A673 (cell line): ENCODE measurements around the gene MCM8. TPM values are rescaled to one million over a fixed set of nuclear protein-coding genes. Genes with fewer than 3 reads are reported as not detected.
A peak's percentile ranks its signal among the peaks of the same experiment; 100 is the strongest.

Experiments used
- BruUV-seq: library from RNA; stranded (reverse); fragments of 400-500 nt; replicated peaks from 2 replicates; lab custom pipeline; 2021; lab: Mats Ljungman, UMichigan
- CTCF ChIA-PET: fragments of 300-600 bp; sonication (Branson Sonifier 250); formaldehyde crosslinking; loops from one replicate; lab custom pipeline; 2022; ENCODE audit warnings: antibody characterized with exemption; lab: Charles Lee
- POLR2A ChIA-PET: fragments of 300-600 bp; sonication (Branson Sonifier 250); formaldehyde crosslinking; loops from one replicate; lab custom pipeline; 2022; ENCODE audit warnings: antibody characterized with exemption; ENCODE audit not compliant: low non-redundant PET; lab: Charles Lee
- DNase-seq: peaks from one replicate; pipeline ENCODE4 v3.0.0-alpha.2; 2015; ENCODE audit warnings: low spot score
- H3K27ac ChIP-seq: fragments of 200-600 bp; sonication (generic); 2 replicates; pipeline ENCODE4 v1.5.1; 2016; ENCODE audit warnings: mixed run types, low read depth, mild to moderate bottlenecking, mixed read lengths, antibody characterized with exemption, low read length; ENCODE audit not compliant: poor library complexity, severe bottlenecking
- H3K27me3 ChIP-seq: fragments of 200-600 bp; sonication (generic); replicated peaks from 2 replicates; pipeline ENCODE4 v1.6.1; 2017; ENCODE audit warnings: mixed run types, low read depth, mild to moderate bottlenecking, mixed read lengths, antibody characterized with exemption, low read length; ENCODE audit not compliant: insufficient read depth, poor library complexity
- H3K36me3 ChIP-seq: fragments of 200-600 bp; sonication (generic); 2 replicates; pipeline ENCODE4 v1.6.1; 2016; ENCODE audit warnings: mixed run types, mild to moderate bottlenecking, mixed read lengths, antibody characterized with exemption, low read length; ENCODE audit not compliant: insufficient read depth, poor library complexity, severe bottlenecking
- H3K4me1 ChIP-seq: fragments of 200-600 bp; sonication (generic); 2 replicates; pipeline ENCODE4 v1.6.1; 2017; ENCODE audit warnings: mixed run types, mild to moderate bottlenecking, mixed read lengths, antibody characterized with exemption, low read length; ENCODE audit not compliant: insufficient read depth, poor library complexity, severe bottlenecking
- H3K4me3 ChIP-seq: fragments of 200-600 bp; sonication (generic); 2 replicates; pipeline ENCODE4 v1.5.1; 2016; ENCODE audit warnings: low read depth, mixed run types, mild to moderate bottlenecking, mixed read lengths, low read length; ENCODE audit not compliant: poor library complexity, severe bottlenecking
- H3K9me3 ChIP-seq: fragments of 200-600 bp; sonication (generic); 2 replicates; pipeline ENCODE4 v1.6.1; 2016; ENCODE audit warnings: mixed run types, low read depth, mild to moderate bottlenecking, mixed read lengths, antibody characterized with exemption, low read length; ENCODE audit not compliant: poor library complexity, severe bottlenecking
- CTCF ChIP-seq: fragments of 300-800, 200-600 bp; sonication (generic); conservative IDR thresholded peaks from 2 replicates; pipeline ENCODE4 v1.5.1; 2017; ENCODE audit warnings: low read depth, mild to moderate bottlenecking, antibody characterized with exemption, low read length, moderate library complexity, mixed read lengths
- EZH2 ChIP-seq: fragments of 200-600 bp; sonication (generic); IDR thresholded peaks from 2 replicates; pipeline ENCODE4 v1.6.1; 2017; ENCODE audit warnings: borderline replicate concordance, low read depth, mild to moderate bottlenecking, mixed read lengths, antibody characterized with exemption, low read length; ENCODE audit not compliant: poor library complexity, severe bottlenecking
- intact Hi-C: fragments of 100-400 bp; cut with micrococcal nuclease; formaldehyde crosslinking; loops from one replicate; pipeline ENCODE4 v1.10.0; 2022; ENCODE audit not compliant: unreplicated experiment
- total RNA-seq: library from RNA; stranded (reverse); gene quantifications from 2 replicates; pipeline ENCODE4 v1.2.3, GENCODE V29; 2021

MCM8 gene
- total RNA-seq, 1 experiment from 2014 or later: 56.4 TPM

DNA sequence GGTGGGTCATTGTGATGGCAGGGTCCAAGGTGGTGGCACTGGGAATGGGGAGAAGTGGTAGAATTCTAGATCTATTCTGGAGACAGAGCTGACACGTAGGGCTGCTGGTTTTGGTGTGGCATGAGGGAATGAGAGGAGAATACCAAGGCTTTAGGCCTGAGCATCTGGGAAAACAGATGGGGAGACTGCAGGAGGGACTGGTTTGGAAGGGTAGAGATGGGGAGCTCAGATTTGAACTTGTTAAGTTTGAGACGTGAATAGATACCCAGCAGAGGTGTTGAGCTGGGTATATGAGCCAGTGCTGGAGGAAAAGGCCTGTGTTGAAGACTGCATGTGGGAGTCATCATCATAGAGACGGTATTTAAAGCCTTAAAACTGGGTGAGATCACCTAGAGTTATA lies 17.7 kb upstream of the MCM8 start:
- H3K4me1 ChIP-seq: no peaks in the 10 kb centered on the region
- intact Hi-C loops: loop anchor here (5.0 kb wide), 1 partner anchor 405 kb away; no protein-coding TSS in a partner anchor
- TF ChIP-seq CTCF: no peak
- no peak for TF ChIP-seq EZH2
- no peaks in the 10 kb centered on the region for H3K9me3 ChIP-seq
- ChIA-PET POLR2A (no interaction called here), CTCF (interaction anchor here (0.6 kb wide), 2 partner anchors 15 to 321 kb away, joined by 4 to 5 read pairs; no protein-coding TSS in a partner anchor)
- H3K27ac ChIP-seq: no peak overlapping the region
- no peaks in the 10 kb centered on the region for H3K27me3 ChIP-seq
- H3K4me3 ChIP-seq: no peak overlapping the region
- DNase-seq: no peak
- peaks cover 2% of the 10 kb centered on the region for H3K36me3 ChIP-seq
- BruUV-seq: no TSS peak

- TF ChIP-seq CTCF: peak; percentile 48; the same call in 1 of the 2 replicates
- TF ChIP-seq EZH2: no peak
- BruUV-seq: no TSS peak
- H3K4me3 ChIP-seq: no peak overlapping the region
- H3K4me1 ChIP-seq: no peaks in the 10 kb centered on the region
- intact Hi-C loops: loop anchor here (5.0 kb wide), 1 partner anchor 407 kb away; no protein-coding TSS in a partner anchor
- H3K27ac ChIP-seq: no peak overlapping the region
- peaks cover 10% of the 10 kb centered on the region for H3K36me3 ChIP-seq
- DNase-seq: peak; percentile 56
- ChIA-PET POLR2A (no interaction called here), CTCF (no interaction called here)
- H3K9me3 ChIP-seq: no peaks in the 10 kb centered on the region
- no peaks in the 10 kb centered on the region for H3K27me3 ChIP-seq
Measured at GRCh38 chr20:5933802-5934436, 16.5 kb upstream of the MCM8 start.

- Histone ChIP-seq H3K9me3 (no peaks in the 10 kb centered on the region), H3K4me3 (no peak overlapping the region), H3K27me3 (no peaks in the 10 kb centered on the region), H3K36me3 (peaks cover 14% of the 10 kb centered on the region), H3K4me1 (no peaks in the 10 kb centered on the region), H3K27ac (no peak overlapping the region)
- intact Hi-C loops: no loop called here
- no TSS peak for BruUV-seq
- ChIA-PET POLR2A (no interaction called here), CTCF (interaction anchor here (0.6 to 1.1 kb wide), 2 partner anchors 11 to 407 kb away, joined by 3 read pairs; no protein-coding TSS in a partner anchor)
- DNase-seq: no peak
- TF ChIP-seq CTCF: no peak
- no peak for TF ChIP-seq EZH2
Measured at GRCh38 chr20:5935384-5935783, 15.1 kb upstream of the MCM8 start.
